HG02970 (cell line): ENCODE measurements around the gene GGTA1.

Source experiments
- ATAC-seq: cut with Tn5 transposase; IDR thresholded peaks from one replicate; pipeline ENCODE4 v1.9.1; 2021; ENCODE audit warnings: mild to moderate bottlenecking, moderate library complexity, moderate number of reproducible peaks; ENCODE audit not compliant: unreplicated experiment, low FRiP score

Gene GGTA1

DNA sequence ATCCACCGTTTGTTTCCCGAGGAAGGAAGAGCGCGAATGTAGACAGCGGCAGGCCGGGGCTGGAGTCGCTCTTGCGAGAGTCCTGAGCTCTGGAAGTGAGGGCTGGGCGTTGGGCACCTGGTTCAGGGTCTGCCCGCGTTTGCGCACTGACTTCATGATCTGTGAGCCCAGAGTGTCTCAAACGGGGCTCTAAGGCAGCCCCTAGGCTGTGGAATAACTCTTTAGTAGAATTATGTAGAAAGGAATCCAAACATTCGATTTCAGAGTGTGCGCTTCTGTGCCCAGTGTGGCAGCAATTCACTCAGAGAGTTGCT, 478 bp upstream of the GGTA1 start:
- ATAC-seq = no peak

DNA sequence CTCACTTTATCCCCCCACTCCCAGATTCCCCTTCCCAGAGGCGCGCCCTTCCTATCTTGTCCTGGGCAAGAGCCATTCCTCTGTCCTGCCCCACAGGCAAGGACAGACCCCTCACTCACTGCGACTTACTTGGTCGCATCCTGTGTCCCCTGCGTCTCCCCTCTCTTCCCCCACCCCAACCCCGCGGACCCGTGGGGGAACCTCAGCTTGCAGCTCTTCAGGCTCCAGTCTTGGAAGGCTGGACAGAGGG, 542 bp downstream of the GGTA1 start:
- no peak for ATAC-seq

DNA sequence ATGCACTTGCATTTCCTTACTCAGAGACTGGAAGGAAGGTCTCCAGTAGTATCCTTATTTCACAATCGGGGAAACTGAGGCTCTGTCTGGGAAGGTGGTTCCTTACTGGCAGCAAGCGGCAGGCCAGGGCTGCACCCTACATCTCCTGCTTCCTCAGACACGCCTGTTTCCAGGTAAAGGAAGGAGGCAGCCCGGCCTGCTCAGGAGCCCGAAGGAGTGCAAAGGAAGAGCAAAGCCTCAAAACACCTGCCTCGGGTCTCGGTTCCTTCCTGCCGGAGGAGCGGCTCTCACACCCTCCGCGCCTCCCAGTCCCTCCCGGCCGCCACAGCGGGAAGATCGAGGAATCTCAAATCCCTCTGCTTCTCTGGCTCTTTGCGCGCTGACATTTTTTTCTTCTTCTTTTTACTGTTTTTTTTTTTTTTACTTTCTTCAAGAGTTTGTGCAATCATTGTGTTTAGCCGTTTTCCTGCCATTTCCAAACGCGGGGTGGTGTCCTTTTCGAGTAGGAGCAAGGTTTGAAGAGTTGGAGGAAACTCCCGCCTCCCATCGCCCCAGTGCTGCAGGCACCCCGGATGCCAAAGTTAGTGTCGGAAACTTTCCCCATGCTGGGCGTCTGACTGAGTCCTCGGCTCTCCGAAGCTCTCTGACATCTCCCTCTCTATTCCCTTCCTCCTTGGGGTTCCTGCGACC, 1.0 kb downstream of the GGTA1 start:
- no peak for ATAC-seq

DNA sequence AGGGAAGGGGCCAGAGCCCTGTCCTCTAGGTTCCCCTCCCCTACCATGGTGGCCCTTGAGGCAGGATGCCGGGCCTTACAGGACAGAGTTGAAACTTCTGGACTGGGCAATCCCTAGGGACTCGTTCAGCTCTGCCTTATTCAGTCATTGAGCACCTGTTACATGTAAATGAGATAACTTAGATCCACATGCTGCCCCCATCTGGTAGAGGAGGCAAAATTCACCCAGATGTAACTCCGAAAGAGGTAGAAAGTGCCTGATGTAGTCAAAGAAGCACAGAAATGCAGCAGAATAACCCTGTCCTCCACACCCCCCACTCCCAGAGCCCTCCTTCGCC, 1.5 kb downstream of the GGTA1 start:
- ATAC-seq = no peak

DNA sequence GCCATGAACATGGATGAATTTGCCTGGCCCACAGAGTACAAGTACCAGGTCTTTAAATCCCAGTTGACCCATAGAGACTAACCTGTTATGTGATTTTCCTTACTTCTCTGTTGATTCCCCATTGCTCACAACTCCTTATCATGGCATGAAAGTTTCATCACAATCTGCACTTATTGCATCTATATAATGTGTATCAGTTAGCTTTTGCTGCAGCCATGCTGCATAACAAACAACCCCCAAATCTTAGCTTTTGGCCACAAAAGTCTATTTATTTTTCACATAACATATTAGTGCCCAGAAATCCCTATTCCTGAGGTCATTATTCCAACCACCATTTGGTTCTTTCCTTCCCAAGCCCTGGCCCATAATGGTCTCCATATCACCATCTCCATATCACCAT, 3.7 kb downstream of the GGTA1 start:
- no peak for ATAC-seq

DNA sequence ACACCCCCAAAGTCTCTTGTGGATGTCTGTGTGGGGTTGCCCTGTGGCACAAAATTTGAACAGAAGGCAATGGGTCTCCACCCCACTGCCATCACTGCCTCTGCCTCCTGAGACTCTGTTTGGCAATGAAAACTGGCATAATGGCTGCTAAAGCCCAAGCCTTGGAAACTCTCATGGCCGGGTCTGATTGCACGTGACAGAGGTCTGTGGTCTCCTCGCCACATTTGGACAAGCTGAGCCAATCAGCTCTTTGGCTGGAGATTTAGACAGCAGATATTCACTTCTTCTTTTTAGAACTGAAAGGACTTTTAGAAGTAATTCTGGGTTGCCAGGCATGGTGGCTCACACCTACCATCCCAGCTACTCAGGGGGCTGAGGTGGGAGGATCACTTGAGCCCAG, 5.5 kb downstream of the GGTA1 start:
- ATAC-seq = no peak

DNA sequence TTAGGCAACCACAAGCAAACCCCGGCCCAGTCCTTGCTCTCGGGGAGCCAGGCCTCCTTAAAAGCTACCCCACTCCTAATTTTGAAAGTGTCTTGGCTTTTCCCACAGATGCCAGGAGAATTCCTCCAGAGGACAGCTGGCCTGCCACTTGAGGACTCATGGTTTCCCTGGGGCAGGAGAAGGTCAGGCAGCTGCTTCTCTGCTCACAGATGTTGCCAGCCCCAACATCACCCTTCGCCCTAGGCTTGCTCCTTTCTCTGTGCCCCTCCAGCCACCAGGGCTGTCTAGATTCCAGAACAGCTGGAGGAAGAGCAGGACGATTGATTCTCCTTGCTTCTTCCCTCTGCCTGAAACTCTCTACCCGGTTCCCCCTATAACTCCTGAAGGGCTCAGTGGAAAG, 8.5 kb downstream of the GGTA1 start:
- ATAC-seq = no peak

DNA sequence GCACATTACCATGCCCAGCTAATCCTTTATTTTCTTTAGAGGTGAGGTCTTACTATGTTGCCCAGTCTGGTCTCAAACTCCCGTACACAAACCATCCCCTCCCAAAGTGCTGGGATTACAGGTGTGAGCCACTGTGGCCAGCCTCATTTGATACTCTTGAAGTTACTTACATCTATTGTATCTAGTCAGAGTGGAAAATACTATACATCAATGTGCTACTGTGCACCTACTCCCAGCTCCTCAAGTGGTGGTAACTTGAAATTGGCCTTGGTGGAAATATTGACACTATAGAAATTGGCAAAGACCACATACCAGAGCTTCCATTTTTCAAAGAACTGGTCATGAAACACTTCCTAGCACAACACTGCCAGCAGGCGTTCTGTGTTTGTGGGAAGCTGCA, 10.3 kb downstream of the GGTA1 start:
- ATAC-seq = no peak

DNA sequence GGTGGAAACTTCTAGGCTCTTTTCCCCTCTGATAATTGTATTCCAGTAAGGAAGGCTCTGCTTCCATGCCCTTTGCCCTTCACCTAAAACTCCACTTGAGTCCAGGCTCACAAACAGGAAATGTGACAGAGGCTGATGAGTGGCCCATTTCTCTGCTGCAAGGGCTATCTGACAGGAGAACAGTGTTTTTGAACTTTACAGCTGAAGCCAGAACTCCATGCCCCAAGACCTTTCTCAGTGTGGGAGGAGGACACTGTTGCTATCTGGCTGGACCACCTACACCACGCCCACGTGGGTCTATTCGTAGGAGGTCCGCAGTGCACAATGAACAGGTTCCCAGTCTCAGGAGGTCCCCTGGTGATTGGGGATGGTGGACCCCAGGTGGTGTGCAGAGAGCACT, 13.6 kb downstream of the GGTA1 start:
- ATAC-seq = no peak

DNA sequence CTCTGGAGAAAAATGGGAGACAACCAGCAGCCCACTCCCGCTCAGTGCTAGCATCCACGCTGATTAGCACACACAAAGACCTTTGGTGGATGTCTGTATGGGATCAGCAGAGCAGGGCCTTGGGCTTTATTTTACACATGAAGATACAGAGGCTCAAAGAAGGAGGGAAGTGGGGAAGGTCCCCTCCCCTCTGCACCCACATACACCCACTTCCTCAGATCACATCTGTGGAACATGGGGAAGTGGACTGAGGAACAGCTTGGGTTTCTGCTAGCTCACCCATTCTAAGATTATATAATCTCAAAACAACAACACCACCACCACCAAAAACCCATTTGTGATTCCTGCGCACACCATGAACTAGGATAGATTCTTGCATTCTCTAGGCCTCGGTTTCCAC, 14.0 kb downstream of the GGTA1 start:
- ATAC-seq = no peak

DNA sequence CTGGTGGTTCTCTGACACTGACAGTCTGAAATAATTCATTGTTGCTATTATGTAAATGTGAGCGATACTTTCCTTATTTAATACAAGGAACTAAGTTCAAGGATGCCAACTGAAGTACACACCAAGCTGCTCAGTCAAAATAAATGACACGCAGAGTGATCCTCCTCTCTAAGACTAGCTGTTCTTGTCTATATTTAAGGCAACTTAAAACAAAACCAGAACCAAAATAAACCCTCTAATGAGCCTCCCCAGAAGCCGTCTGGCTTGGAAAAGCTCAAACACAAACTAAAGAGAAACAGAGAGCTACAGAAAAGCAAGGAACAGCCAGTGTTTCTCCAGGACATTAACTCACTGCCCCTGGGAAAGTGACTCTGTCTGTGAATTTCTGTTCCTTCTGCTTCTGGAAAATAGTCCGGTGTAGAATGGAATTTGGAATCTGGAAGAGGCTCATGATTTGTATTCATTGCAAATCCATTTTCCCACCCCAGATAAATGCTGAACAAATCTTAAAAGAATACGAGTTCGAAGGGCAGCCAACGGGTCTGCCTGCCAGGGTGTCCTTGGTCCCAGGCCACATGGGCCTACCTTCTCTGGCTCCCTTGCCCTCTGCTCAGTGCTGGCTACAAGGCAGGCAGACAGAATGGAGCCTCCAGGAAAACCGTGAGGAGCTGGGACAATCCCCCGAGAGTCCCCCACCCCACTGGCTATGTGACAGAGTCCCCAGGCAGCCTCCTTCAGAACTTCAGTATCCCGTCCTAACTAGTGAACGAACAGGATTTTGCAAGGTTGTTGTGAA, 14.8 kb downstream of the GGTA1 start:
- no peak for ATAC-seq

DNA sequence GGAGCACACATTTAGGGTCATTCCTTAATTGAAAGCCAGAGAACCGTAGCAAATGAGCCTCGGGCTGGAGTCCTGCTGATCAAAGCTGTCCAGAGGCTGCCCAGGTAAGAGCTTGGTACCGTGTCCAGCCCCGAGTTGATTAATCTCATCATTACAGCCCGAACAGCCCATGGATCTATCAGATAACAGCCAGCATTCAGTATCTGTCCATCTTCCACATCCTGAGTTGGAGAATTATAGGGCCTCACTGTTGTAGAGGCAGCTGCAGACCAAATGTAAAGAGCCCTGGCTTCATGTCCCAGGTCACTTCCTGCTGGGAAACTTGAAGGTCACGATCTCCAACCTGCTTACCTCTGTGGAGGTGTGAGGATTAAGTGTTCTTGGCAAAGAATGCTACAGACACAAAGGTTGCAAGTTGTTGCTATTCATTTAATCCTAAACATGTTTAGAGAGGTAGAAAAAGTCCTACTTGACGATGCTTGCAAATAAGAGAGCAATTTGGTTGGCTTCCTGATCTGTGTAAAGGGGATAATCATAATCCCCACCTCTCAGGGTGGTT, 16.1 kb downstream of the GGTA1 start:
- ATAC-seq = no peak

DNA sequence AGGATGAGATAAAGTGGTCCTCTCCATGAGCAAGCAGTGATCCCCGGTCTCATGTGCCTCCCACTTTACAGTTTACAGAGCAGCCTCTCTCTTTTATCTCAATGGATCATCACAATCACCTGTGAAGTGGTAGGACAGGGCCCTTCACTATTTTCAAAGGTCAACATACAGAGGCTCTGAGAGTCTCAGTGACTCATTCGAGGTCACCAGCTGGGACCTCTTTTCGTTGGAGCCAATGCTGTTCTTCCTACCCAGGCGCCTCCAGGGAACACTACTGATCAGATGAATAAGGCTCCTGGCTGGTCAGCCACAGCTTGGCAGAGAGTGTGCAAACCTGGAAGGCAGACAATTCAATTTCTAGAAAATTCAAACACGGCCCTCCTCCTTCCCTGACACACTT, 16.6 kb downstream of the GGTA1 start:
- no peak for ATAC-seq

DNA sequence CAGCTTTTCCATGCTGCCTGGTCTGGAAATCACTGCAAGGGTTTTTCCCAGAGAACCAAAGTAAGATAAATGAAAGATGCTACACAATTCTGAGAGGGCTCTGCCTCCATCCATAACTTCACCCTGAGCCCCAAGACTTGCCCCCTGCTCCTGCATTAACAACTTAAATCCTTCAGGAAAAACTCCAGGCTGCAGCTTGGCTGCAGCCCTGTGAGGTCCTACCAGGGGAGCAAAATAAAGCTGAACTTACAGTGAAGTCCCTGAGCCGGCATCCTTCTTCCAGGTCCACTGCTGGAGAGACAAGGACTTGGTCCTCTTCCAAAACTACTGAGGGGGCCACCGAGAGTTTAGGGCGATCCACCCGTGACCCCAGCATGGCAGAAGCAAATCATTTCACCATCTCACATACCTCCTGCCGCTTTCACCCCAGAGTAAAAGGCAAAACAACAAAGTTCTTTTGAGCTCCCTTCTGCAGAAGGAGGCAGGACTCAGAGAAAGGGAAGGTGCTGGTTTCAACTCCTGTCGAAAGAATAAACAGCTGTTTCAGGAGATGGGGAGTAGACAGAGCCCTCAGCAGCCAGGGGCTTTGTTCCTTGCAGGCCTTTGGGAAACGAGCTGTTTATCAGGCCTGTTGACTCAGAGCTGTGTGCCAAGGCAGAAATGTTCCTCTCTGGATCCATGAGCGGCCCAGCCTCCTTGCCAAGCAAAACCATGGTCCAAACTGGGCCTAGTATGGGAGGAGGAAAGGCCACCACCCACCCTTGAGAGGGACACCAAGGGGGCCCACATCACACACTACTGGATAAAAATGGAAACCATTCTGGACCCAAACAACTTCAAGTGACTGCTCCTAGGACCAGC, 20.6 kb downstream of the GGTA1 start:
- no peak for ATAC-seq

DNA sequence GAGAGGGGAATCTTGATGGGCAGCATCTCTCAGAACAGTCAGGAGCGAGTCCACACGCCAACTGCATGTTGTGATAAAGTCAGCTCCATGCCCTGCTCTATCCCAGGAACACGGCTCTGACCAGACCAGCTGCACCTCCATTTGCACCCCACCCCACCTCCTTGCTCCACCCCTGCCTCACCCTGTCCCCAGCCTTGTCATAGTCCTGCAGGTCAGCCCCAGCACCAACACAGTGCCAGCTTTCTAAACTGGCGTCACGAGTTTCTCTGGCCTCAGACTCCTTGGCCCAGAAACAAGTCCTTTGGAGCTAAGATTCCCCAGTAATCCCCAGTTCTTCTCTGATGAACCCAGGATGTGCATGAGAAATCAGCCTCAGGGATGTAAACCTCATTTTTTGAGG, 23.5 kb downstream of the GGTA1 start:
- no peak for ATAC-seq

DNA sequence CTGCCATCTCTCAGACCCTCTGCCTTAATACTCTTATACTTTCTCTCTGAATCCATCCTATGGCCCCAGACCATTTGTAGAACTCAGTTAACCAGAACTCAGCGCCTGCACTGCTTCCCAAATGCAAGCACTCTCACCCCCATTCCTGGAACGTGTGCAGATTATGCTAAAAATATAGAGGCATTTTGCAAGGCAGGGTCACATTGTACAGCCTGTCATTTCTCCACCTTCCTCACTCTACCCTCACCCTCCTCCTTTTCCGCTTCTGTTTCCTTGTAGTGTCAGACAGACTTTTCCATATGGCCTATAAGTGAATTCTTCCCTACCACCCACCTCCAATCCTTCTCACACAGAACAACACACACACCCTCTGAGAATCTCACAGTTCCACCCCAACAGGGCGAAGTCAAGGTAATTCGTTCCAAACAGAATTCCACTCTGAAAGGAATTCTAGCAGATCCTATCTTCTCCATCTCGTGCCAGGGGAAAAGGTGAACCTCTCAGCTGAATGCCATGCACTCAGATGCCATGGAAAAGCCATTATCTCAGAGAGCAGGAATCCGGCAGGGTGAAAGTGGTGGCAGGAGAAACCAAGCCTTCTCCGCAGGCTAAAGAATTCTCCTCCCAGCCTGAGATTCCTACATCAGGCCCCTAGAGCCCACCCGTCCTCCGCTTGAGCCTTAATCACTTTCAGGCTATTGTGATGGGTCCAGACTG, 25.3 kb downstream of the GGTA1 start:
- ATAC-seq = no peak

DNA sequence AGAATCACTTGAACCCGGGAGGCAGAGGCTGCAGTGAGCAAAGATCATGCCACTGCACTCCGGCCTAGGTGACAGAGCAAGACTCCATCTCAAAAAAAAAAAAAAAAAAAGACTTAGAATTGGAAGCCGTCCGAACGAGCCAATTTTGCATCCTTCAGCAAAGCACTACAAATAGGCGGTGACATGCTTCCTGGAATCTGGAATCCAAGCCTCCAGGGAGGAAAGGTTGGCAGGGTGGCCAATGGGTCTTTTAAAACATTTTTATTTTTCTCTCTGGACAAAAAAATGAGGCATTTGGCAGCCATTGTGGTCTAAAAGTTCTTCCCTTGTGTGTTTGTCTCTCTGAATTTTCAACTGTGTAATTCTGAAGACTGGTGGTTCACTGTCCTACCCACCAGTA, 26.4 kb downstream of the GGTA1 start:
- ATAC-seq = no peak

DNA sequence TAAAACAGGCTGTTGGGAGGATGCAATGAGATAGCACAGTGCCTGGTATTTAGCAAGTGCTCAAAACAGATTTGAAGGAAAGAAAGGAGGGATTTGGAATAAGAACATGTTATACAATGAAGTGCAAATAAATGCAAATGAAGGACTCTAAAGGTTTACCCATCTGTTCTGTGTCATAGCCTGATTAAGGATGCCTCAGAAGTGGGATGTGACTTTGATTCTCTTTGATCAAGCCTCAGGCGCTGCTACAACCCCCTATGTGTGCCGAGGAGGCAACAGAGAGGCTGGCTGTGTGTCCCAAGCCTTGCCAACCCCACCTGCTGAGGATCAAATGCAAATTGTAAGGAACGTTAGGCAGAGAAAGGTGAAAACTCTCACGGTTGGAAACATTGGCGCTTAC, 27.2 kb downstream of the GGTA1 start:
- ATAC-seq = no peak

DNA sequence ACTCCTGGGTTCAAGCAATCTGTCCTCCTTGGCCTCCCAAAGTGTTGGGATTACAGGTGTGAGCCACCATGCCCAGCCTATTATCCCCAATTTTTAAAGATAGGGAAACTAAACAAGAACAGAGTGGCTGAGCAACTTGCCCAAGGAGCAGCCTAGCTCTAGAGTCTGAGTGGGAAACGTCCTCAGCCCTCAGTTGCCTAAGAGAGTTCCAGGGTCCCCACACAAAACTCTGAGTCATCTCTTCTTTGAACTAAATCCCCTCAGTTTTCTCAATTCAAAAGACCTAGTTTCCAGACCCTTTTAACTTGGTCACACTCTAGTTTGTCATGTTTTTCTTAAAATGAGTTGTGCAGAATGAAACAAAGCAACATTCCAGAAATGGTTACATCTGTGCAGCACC, 33.5 kb downstream of the GGTA1 start:
- no peak for ATAC-seq

DNA sequence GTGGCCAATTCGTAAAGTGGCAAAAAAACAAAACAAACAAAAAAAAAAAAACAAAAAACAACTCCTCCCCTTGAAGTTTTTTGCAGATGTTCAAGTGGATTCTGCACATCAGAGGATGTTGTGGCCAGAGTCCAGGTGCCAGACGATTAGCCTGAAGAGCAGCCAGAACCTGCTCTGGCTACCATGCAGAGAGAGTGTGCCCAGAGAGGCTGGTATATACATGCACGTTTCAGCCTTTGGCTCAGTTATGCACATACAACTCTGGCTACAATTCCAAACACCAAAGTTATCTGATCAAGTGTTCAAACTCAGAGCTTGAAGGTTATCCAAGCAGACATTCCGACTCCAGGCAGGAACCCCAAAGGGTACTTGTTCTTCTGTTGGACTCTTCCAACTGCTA, 34.7 kb downstream of the GGTA1 start:
- ATAC-seq = no peak
